ENCODE data around the gene IL31. TPM values are rescaled to one million over a fixed set of nuclear protein-coding genes. Genes with fewer than 3 reads are reported as not detected.

Gene IL31
- total RNA-seq, 2 experiments from 2014 or later = not detected

GRCh38 chr12:122160761-122161160, 13.3 kb downstream of the IL31 start:
- TF ChIP-seq EZH2phosphoT487 (IDR thresholded peaks at IDR 0.05; ENCODE audit: borderline replicate concordance, low read depth, low read length) (no peak), CTCF (conservative IDR thresholded peaks at IDR 0.05; ENCODE audit: low read length) (no peak)
- ChIA-PET CTCF (ENCODE audit: unreplicated experiment) (no interaction called here), POLR2A (no interaction called here)
- no TSS peak for BruUV-seq (replicated peaks)
- no peaks in the 10 kb centered on the region for H3K9me2 ChIP-seq (ENCODE audit: insufficient read depth, low read length)
- H2AFZ ChIP-seq (ENCODE audit: low read length) = no peak overlapping the region
- H4K20me1 ChIP-seq (ENCODE audit: insufficient read depth, low read length) = no peaks in the 10 kb centered on the region
- intact Hi-C loops (cut with micrococcal nuclease; ENCODE audit: unreplicated experiment) = no loop called here
- H3K27ac ChIP-seq (ENCODE audit: low read depth, low read length, poor library complexity, severe bottlenecking) = no peak overlapping the region
- H3K9me3 ChIP-seq (ENCODE audit: low read length) = no peaks in the 10 kb centered on the region
- DNase-seq (ENCODE audit: low spot score) = no peak
- H3K36me3 ChIP-seq (ENCODE audit: insufficient read depth, low read length) = no peaks in the 10 kb centered on the region
- H3K4me1 ChIP-seq (ENCODE audit: insufficient read depth, low read length, poor library complexity, severe bottlenecking) = no peaks in the 10 kb centered on the region
- H3K4me3 ChIP-seq (ENCODE audit: low read depth, low read length, poor library complexity, severe bottlenecking) = no peak overlapping the region
- H3K4me2 ChIP-seq (ENCODE audit: low read length) = no peak overlapping the region
- H3K79me2 ChIP-seq (ENCODE audit: insufficient read depth, low read depth, low read length) = no peaks in the 10 kb centered on the region

GRCh38 chr12:122159882-122160281, 14.1 kb downstream of the IL31 start:
- intact Hi-C loops (cut with micrococcal nuclease; ENCODE audit: unreplicated experiment) = no loop called here
- TF ChIP-seq CTCF (conservative IDR thresholded peaks at IDR 0.05; ENCODE audit: low read length) (peak; percentile 63), EZH2phosphoT487 (IDR thresholded peaks at IDR 0.05; ENCODE audit: borderline replicate concordance, low read depth, low read length) (no peak)
- H3K27ac ChIP-seq (ENCODE audit: low read depth, low read length, poor library complexity, severe bottlenecking) = no peak overlapping the region
- DNase-seq (ENCODE audit: low spot score) = peak; percentile 23
- no peaks in the 10 kb centered on the region for H3K9me2 ChIP-seq (ENCODE audit: insufficient read depth, low read length)
- POLR2A ChIA-PET = no interaction called here
- no peaks in the 10 kb centered on the region for H3K9me3 ChIP-seq (ENCODE audit: low read length)
- no peak overlapping the region for H2AFZ ChIP-seq (ENCODE audit: low read length)
- no TSS peak for BruUV-seq (replicated peaks)
- no peak overlapping the region for H3K4me3 ChIP-seq (ENCODE audit: low read depth, low read length, poor library complexity, severe bottlenecking)
- H3K79me2 ChIP-seq (ENCODE audit: insufficient read depth, low read depth, low read length) = no peaks in the 10 kb centered on the region
- H3K36me3 ChIP-seq (ENCODE audit: insufficient read depth, low read length) = no peaks in the 10 kb centered on the region
- H3K4me2 ChIP-seq (ENCODE audit: low read length) = no peak overlapping the region
- H4K20me1 ChIP-seq (ENCODE audit: insufficient read depth, low read length) = no peaks in the 10 kb centered on the region
- CTCF ChIA-PET (ENCODE audit: unreplicated experiment) = no interaction called here
- H3K4me1 ChIP-seq (ENCODE audit: insufficient read depth, low read length, poor library complexity, severe bottlenecking) = no peaks in the 10 kb centered on the region

GRCh38 chr12:122158700-122159285, 15.2 kb downstream of the IL31 start:
- ChIA-PET CTCF (ENCODE audit: unreplicated experiment) (no interaction called here), POLR2A (no interaction called here)
- H3K9me2 ChIP-seq (ENCODE audit: insufficient read depth, low read length) = no peaks in the 10 kb centered on the region
- no peaks in the 10 kb centered on the region for H3K4me1 ChIP-seq (ENCODE audit: insufficient read depth, low read length, poor library complexity, severe bottlenecking)
- no peak for DNase-seq (ENCODE audit: low spot score)
- H3K4me3 ChIP-seq (ENCODE audit: low read depth, low read length, poor library complexity, severe bottlenecking) = no peak overlapping the region
- intact Hi-C loops (cut with micrococcal nuclease; ENCODE audit: unreplicated experiment) = no loop called here
- no peaks in the 10 kb centered on the region for H4K20me1 ChIP-seq (ENCODE audit: insufficient read depth, low read length)
- no peak overlapping the region for H3K27ac ChIP-seq (ENCODE audit: low read depth, low read length, poor library complexity, severe bottlenecking)
- no peak overlapping the region for H3K4me2 ChIP-seq (ENCODE audit: low read length)
- no peaks in the 10 kb centered on the region for H3K9me3 ChIP-seq (ENCODE audit: low read length)
- no peak overlapping the region for H2AFZ ChIP-seq (ENCODE audit: low read length)
- BruUV-seq (replicated peaks) = no TSS peak
- TF ChIP-seq EZH2phosphoT487 (IDR thresholded peaks at IDR 0.05; ENCODE audit: borderline replicate concordance, low read depth, low read length) = no peak
- no peak for TF ChIP-seq CTCF (conservative IDR thresholded peaks at IDR 0.05; ENCODE audit: low read length)
- no peaks in the 10 kb centered on the region for H3K36me3 ChIP-seq (ENCODE audit: insufficient read depth, low read length)
- no peaks in the 10 kb centered on the region for H3K79me2 ChIP-seq (ENCODE audit: insufficient read depth, low read depth, low read length)

Measured in OCI-LY7 (cell line).